ENCODE results near the gene LENG8.

LENG8 gene

GRCh38 chr19:54478677-54479266 is 29.8 kb downstream of the LENG8 start:
- Histone ChIP-seq H3K79me2 (ENCODE audit: control insufficient read depth, insufficient read depth, low read length) (no peaks in the 10 kb centered on the region), H2BK15ac (replicated peaks; ENCODE audit: low read depth) (no peak overlapping the region), H3K4me2 (ENCODE audit: low read length) (no peak overlapping the region), H3K56ac (ENCODE audit: low read length) (no peak overlapping the region), H2BK5ac (ENCODE audit: low read length) (no peak overlapping the region), H3K23ac (ENCODE audit: low read length) (no peak overlapping the region), H3K18ac (ENCODE audit: low read length) (no peak overlapping the region), H3K9ac (ENCODE audit: low read length) (no peak overlapping the region), H4K8ac (ENCODE audit: low read depth, low read length) (no peak overlapping the region), H3K4me1 (ENCODE audit: control insufficient read depth, low read depth, low read length) (no peaks in the 10 kb centered on the region), H2BK120ac (ENCODE audit: low read depth, low read length) (no peak overlapping the region), H3K36me3 (ENCODE audit: control insufficient read depth, insufficient read depth, low read length) (no peaks in the 10 kb centered on the region), H3K4me3 (ENCODE audit: low read length) (no peak overlapping the region), H3K79me1 (ENCODE audit: low read length) (no peaks in the 10 kb centered on the region), H3K27me3 (ENCODE audit: insufficient read depth, low read length, poor library complexity) (no peaks in the 10 kb centered on the region), H2AK5ac (ENCODE audit: low read length) (no peak overlapping the region), H3K27ac (ENCODE audit: low read depth, low read length) (no peak overlapping the region), H4K5ac (ENCODE audit: low read length) (no peak overlapping the region), H3K4ac (ENCODE audit: low read depth, low read length) (no peak overlapping the region)
- WGBS (ENCODE audit: extremely low coverage, insufficient coverage, low lambda C conversion rate), result no CpG with 5 or more reads among the region's 10 CpGs
- DNase-seq, result peak; percentile 85

GRCh38 chr19:54480051-54480450 is 31.1 kb downstream of the LENG8 start:
- H3K4me3 ChIP-seq (ENCODE audit: low read length), result no peak overlapping the region
- no peak overlapping the region for H3K9ac ChIP-seq (ENCODE audit: low read length)
- no peak overlapping the region for H2BK15ac ChIP-seq (replicated peaks; ENCODE audit: low read depth)
- H3K36me3 ChIP-seq (ENCODE audit: control insufficient read depth, insufficient read depth, low read length), result no peaks in the 10 kb centered on the region
- H3K23ac ChIP-seq (ENCODE audit: low read length), result no peak overlapping the region
- WGBS (ENCODE audit: extremely low coverage, insufficient coverage, low lambda C conversion rate), result 100% methylated on average over 1 of the region's 2 CpGs
- H2BK5ac ChIP-seq (ENCODE audit: low read length), result no peak overlapping the region
- no peak overlapping the region for H4K8ac ChIP-seq (ENCODE audit: low read depth, low read length)
- no peak overlapping the region for H3K56ac ChIP-seq (ENCODE audit: low read length)
- no peaks in the 10 kb centered on the region for H3K27me3 ChIP-seq (ENCODE audit: insufficient read depth, low read length, poor library complexity)
- H2BK120ac ChIP-seq (ENCODE audit: low read depth, low read length), result no peak overlapping the region
- H3K27ac ChIP-seq (ENCODE audit: low read depth, low read length), result no peak overlapping the region
- H4K5ac ChIP-seq (ENCODE audit: low read length), result no peak overlapping the region
- H3K4me2 ChIP-seq (ENCODE audit: low read length), result no peak overlapping the region
- H2AK5ac ChIP-seq (ENCODE audit: low read length), result no peak overlapping the region
- H3K4me1 ChIP-seq (ENCODE audit: control insufficient read depth, low read depth, low read length), result no peaks in the 10 kb centered on the region
- H3K18ac ChIP-seq (ENCODE audit: low read length), result no peak overlapping the region
- no peaks in the 10 kb centered on the region for H3K79me2 ChIP-seq (ENCODE audit: control insufficient read depth, insufficient read depth, low read length)
- H3K79me1 ChIP-seq (ENCODE audit: low read length), result no peaks in the 10 kb centered on the region
- H3K4ac ChIP-seq (ENCODE audit: low read depth, low read length), result no peak overlapping the region
- DNase-seq, result no peak

GRCh38 chr19:54481326-54481930 is 32.4 kb downstream of the LENG8 start:
- DNase-seq, result peak; percentile 77
- Histone ChIP-seq H3K4ac (ENCODE audit: low read depth, low read length) (no peak overlapping the region), H4K5ac (ENCODE audit: low read length) (no peak overlapping the region), H3K18ac (ENCODE audit: low read length) (no peak overlapping the region), H2BK120ac (ENCODE audit: low read depth, low read length) (no peak overlapping the region), H3K4me3 (ENCODE audit: low read length) (no peak overlapping the region), H2AK5ac (ENCODE audit: low read length) (no peak overlapping the region), H4K8ac (ENCODE audit: low read depth, low read length) (no peak overlapping the region), H3K4me1 (ENCODE audit: control insufficient read depth, low read depth, low read length) (no peaks in the 10 kb centered on the region), H3K4me2 (ENCODE audit: low read length) (no peak overlapping the region), H3K27me3 (ENCODE audit: insufficient read depth, low read length, poor library complexity) (no peaks in the 10 kb centered on the region), H3K36me3 (ENCODE audit: control insufficient read depth, insufficient read depth, low read length) (no peaks in the 10 kb centered on the region), H3K23ac (ENCODE audit: low read length) (no peak overlapping the region), H2BK15ac (replicated peaks; ENCODE audit: low read depth) (no peak overlapping the region), H2BK5ac (ENCODE audit: low read length) (no peak overlapping the region), H3K9ac (ENCODE audit: low read length) (no peak overlapping the region), H3K79me1 (ENCODE audit: low read length) (no peaks in the 10 kb centered on the region), H3K56ac (ENCODE audit: low read length) (no peak overlapping the region), H3K27ac (ENCODE audit: low read depth, low read length) (no peak overlapping the region), H3K79me2 (ENCODE audit: control insufficient read depth, insufficient read depth, low read length) (no peaks in the 10 kb centered on the region)
- no CpG with 5 or more reads among the region's 16 CpGs for WGBS (ENCODE audit: extremely low coverage, insufficient coverage, low lambda C conversion rate)

- no peak overlapping the region for H2BK15ac ChIP-seq (replicated peaks; ENCODE audit: low read depth)
- no peak overlapping the region for H3K27ac ChIP-seq (ENCODE audit: low read depth, low read length)
- H3K4ac ChIP-seq (ENCODE audit: low read depth, low read length), result no peak overlapping the region
- H3K4me3 ChIP-seq (ENCODE audit: low read length), result no peak overlapping the region
- no peaks in the 10 kb centered on the region for H3K27me3 ChIP-seq (ENCODE audit: insufficient read depth, low read length, poor library complexity)
- no peaks in the 10 kb centered on the region for H3K79me1 ChIP-seq (ENCODE audit: low read length)
- no peak overlapping the region for H3K9ac ChIP-seq (ENCODE audit: low read length)
- no peak overlapping the region for H4K5ac ChIP-seq (ENCODE audit: low read length)
- no peak overlapping the region for H4K8ac ChIP-seq (ENCODE audit: low read depth, low read length)
- H3K4me2 ChIP-seq (ENCODE audit: low read length), result no peak overlapping the region
- H3K23ac ChIP-seq (ENCODE audit: low read length), result no peak overlapping the region
- no peak overlapping the region for H3K18ac ChIP-seq (ENCODE audit: low read length)
- WGBS (ENCODE audit: extremely low coverage, insufficient coverage, low lambda C conversion rate), result no CpG with 5 or more reads among the region's 3 CpGs
- no peak overlapping the region for H2AK5ac ChIP-seq (ENCODE audit: low read length)
- H3K36me3 ChIP-seq (ENCODE audit: control insufficient read depth, insufficient read depth, low read length), result no peaks in the 10 kb centered on the region
- H2BK5ac ChIP-seq (ENCODE audit: low read length), result no peak overlapping the region
- no peaks in the 10 kb centered on the region for H3K4me1 ChIP-seq (ENCODE audit: control insufficient read depth, low read depth, low read length)
- no peaks in the 10 kb centered on the region for H3K79me2 ChIP-seq (ENCODE audit: control insufficient read depth, insufficient read depth, low read length)
- DNase-seq, result no peak
- no peak overlapping the region for H2BK120ac ChIP-seq (ENCODE audit: low read depth, low read length)
- H3K56ac ChIP-seq (ENCODE audit: low read length), result no peak overlapping the region
These were observed 33.9 kb downstream of the LENG8 start for GRCh38 chr19:54482889-54483288.

GRCh38 chr19:54484451-54484850 is 35.5 kb downstream of the LENG8 start:
- no peaks in the 10 kb centered on the region for H3K79me1 ChIP-seq (ENCODE audit: low read length)
- no peak overlapping the region for H3K18ac ChIP-seq (ENCODE audit: low read length)
- H3K79me2 ChIP-seq (ENCODE audit: control insufficient read depth, insufficient read depth, low read length), result no peaks in the 10 kb centered on the region
- WGBS (ENCODE audit: extremely low coverage, insufficient coverage, low lambda C conversion rate), result no CpG with 5 or more reads among the region's 10 CpGs
- no peak overlapping the region for H3K9ac ChIP-seq (ENCODE audit: low read length)
- H2BK120ac ChIP-seq (ENCODE audit: low read depth, low read length), result no peak overlapping the region
- no peak overlapping the region for H3K4ac ChIP-seq (ENCODE audit: low read depth, low read length)
- no peak overlapping the region for H3K4me3 ChIP-seq (ENCODE audit: low read length)
- H2BK5ac ChIP-seq (ENCODE audit: low read length), result no peak overlapping the region
- H3K4me2 ChIP-seq (ENCODE audit: low read length), result no peak overlapping the region
- no peak overlapping the region for H3K56ac ChIP-seq (ENCODE audit: low read length)
- DNase-seq, result no peak
- no peak overlapping the region for H4K5ac ChIP-seq (ENCODE audit: low read length)
- H3K27ac ChIP-seq (ENCODE audit: low read depth, low read length), result no peak overlapping the region
- H4K8ac ChIP-seq (ENCODE audit: low read depth, low read length), result no peak overlapping the region
- no peaks in the 10 kb centered on the region for H3K27me3 ChIP-seq (ENCODE audit: insufficient read depth, low read length, poor library complexity)
- no peak overlapping the region for H2BK15ac ChIP-seq (replicated peaks; ENCODE audit: low read depth)
- H3K23ac ChIP-seq (ENCODE audit: low read length), result no peak overlapping the region
- H3K4me1 ChIP-seq (ENCODE audit: control insufficient read depth, low read depth, low read length), result no peaks in the 10 kb centered on the region
- no peak overlapping the region for H2AK5ac ChIP-seq (ENCODE audit: low read length)
- H3K36me3 ChIP-seq (ENCODE audit: control insufficient read depth, insufficient read depth, low read length), result no peaks in the 10 kb centered on the region

GRCh38 chr19:54485851-54486250 is 36.9 kb downstream of the LENG8 start:
- no peak for DNase-seq
- Histone ChIP-seq H3K27me3 (ENCODE audit: insufficient read depth, low read length, poor library complexity) (no peaks in the 10 kb centered on the region), H4K5ac (ENCODE audit: low read length) (no peak overlapping the region), H2BK120ac (ENCODE audit: low read depth, low read length) (no peak overlapping the region), H3K56ac (ENCODE audit: low read length) (no peak overlapping the region), H3K27ac (ENCODE audit: low read depth, low read length) (no peak overlapping the region), H3K4ac (ENCODE audit: low read depth, low read length) (no peak overlapping the region), H2BK5ac (ENCODE audit: low read length) (no peak overlapping the region), H3K23ac (ENCODE audit: low read length) (no peak overlapping the region), H3K79me2 (ENCODE audit: control insufficient read depth, insufficient read depth, low read length) (no peaks in the 10 kb centered on the region), H2BK15ac (replicated peaks; ENCODE audit: low read depth) (no peak overlapping the region), H4K8ac (ENCODE audit: low read depth, low read length) (no peak overlapping the region), H3K4me3 (ENCODE audit: low read length) (no peak overlapping the region), H3K4me2 (ENCODE audit: low read length) (no peak overlapping the region), H3K79me1 (ENCODE audit: low read length) (no peaks in the 10 kb centered on the region), H3K18ac (ENCODE audit: low read length) (no peak overlapping the region), H3K9ac (ENCODE audit: low read length) (no peak overlapping the region), H2AK5ac (ENCODE audit: low read length) (no peak overlapping the region), H3K36me3 (ENCODE audit: control insufficient read depth, insufficient read depth, low read length) (no peaks in the 10 kb centered on the region), H3K4me1 (ENCODE audit: control insufficient read depth, low read depth, low read length) (no peaks in the 10 kb centered on the region)
- WGBS (ENCODE audit: extremely low coverage, insufficient coverage, low lambda C conversion rate), result no CpG with 5 or more reads among the region's 5 CpGs

Data from mesendoderm (in vitro differentiated cells).